K562 (cell line): Measurements from ENCODE around the gene KCNMB1. TPM values are rescaled to one million over a fixed set of nuclear protein-coding genes. Genes with fewer than 3 reads are reported as not detected.
A peak's percentile ranks its signal among the peaks of the same experiment; 100 is the strongest.

Source experiments
- ARID2 ChIP-seq: fragments of 450-650 bp; IDR thresholded peaks from 2 replicates; pipeline ENCODE4 v1.6.1; 2017; ENCODE audit warnings: antibody characterized with exemption, mild to moderate bottlenecking
- ATF1 ChIP-seq, 2 experiments: fragments of 450-650 bp in 1 of 2; IDR thresholded peaks; 2 replicates each; pipeline ENCODE4 v1.6.1; 2016; ENCODE audit warnings: missing compliant biosample characterization in 1 of 2, missing genetic modification characterization in 1 of 2
- CEBPB ChIP-seq: fragments of 450-650 bp; IDR thresholded peaks from 2 replicates; pipeline ENCODE4 v1.6.1; 2016; ENCODE audit warnings: missing genetic modification characterization, missing compliant biosample characterization
- CEBPG ChIP-seq, 3 experiments: fragments of 200-800 bp in 1 of 3; sonication (Bioruptor generic) in 1 of 3; sonication (generic) in 1 of 3; formaldehyde crosslinking in 1 of 3; IDR thresholded peaks in 2 of 3; conservative IDR thresholded peaks in 1 of 3; 2 replicates each; pipeline versions ENCODE4 v1.6.1 to v1.8.0; 2016 to 2022; ENCODE audit warnings: missing compliant biosample characterization in 2 of 3, missing genetic modification characterization in 2 of 3, mild to moderate bottlenecking in 1 of 3, missing genetic modification reagents in 1 of 3
- MEF2A ChIP-seq: IDR thresholded peaks from 2 replicates; pipeline ENCODE4 v1.6.1; 2011; ENCODE audit warnings: low read depth, mild to moderate bottlenecking, low read length, moderate library complexity; ENCODE audit not compliant: control insufficient read depth
- NFIC ChIP-seq: fragments of 450-650 bp; IDR thresholded peaks from 2 replicates; pipeline ENCODE4 v1.6.1; 2017; ENCODE audit warnings: mild to moderate bottlenecking, inconsistent platforms
- SIRT6 ChIP-seq: IDR thresholded peaks from one replicate; pipeline ENCODE4 v1.6.1; 2012; ENCODE audit warnings: low read depth, mild to moderate bottlenecking, control low read depth, inconsistent platforms, low read length, moderate library complexity
- SRF ChIP-seq, 2 experiments: fragments of 250-450, 450-650 bp in 1 of 2; sonication (Bioruptor Pico) in 1 of 2; sonication (generic) in 1 of 2; formaldehyde crosslinking; IDR thresholded peaks; 2 replicates each; pipeline versions ENCODE4 v1.5.0 to v1.5.1; 2020 to 2022; ENCODE audit warnings: mild to moderate bottlenecking in 1 of 2, missing genetic modification reagents in 1 of 2
- ZBTB17 ChIP-seq: fragments of 450-650 bp; formaldehyde crosslinking; IDR thresholded peaks from 2 replicates; pipeline ENCODE4 v1.4.0; 2020; ENCODE audit warnings: mild to moderate bottlenecking
- ZEB2 ChIP-seq: fragments of 450-650 bp; IDR thresholded peaks from 2 replicates; pipeline ENCODE4 v1.6.1; 2016
- ZNF175 ChIP-seq: fragments of 200-800 bp; sonication (Bioruptor generic); IDR thresholded peaks from 2 replicates; pipeline ENCODE4 v1.6.1; 2016; ENCODE audit warnings: low read depth, mild to moderate bottlenecking, missing genetic modification characterization, missing compliant biosample characterization
- ZNF23 ChIP-seq: fragments of 250-450 bp; sonication (Bioruptor Pico); IDR thresholded peaks from 2 replicates; pipeline ENCODE4 v1.4.0; 2020; ENCODE audit warnings: mild to moderate bottlenecking
- ZNF277 ChIP-seq: fragments of 250-450 bp; sonication (Bioruptor Pico); IDR thresholded peaks from 2 replicates; pipeline ENCODE4 v1.8.0; 2022; ENCODE audit warnings: inconsistent platforms, mild to moderate bottlenecking, moderate library complexity, borderline replicate concordance
- polyA plus RNA-seq, 8 experiments: library from polyadenylated mRNA; depleted of rRNA in 4 of 8; stranded (reverse) in 5 of 8; unstranded in 3 of 8; fragments of >200 nt; fragmentation: Nextera tagmentation in 2 of 8; fragmentation: Illumina TruSeq in 1 of 8; extraction: Ambion mirVana in 2 of 8; extraction: Trizol in 1 of 8; gene quantifications; 2 replicates each; pipeline versions ENCODE4 v1.2.1 to v1.2.3, GENCODE V29; 2011 to 2014; ENCODE audit warnings: inconsistent platforms in 1 of 8, missing spikeins in 1 of 8
- total RNA-seq, 7 experiments: library from RNA; depleted of rRNA in 6 of 7; stranded (reverse); fragments of >200 nt in 6 of 7; fragmentation: Illumina TruSeq in 2 of 7; extraction: Trizol in 2 of 7; gene quantifications; 2 replicates each; pipeline versions ENCODE4 v1.2.1 to v1.2.3, GENCODE V29; 2011 to 2021; ENCODE audit warnings: low replicate concordance in 1 of 7
- TF ChIP-seq, protein P1 (sequence below), 2 experiments: fragments of 450-650 bp; conservative IDR thresholded peaks; 2 replicates each; pipeline ENCODE4 v1.6.1; 2017; ENCODE audit warnings: mild to moderate bottlenecking in 2 of 2, moderate library complexity in 2 of 2
- TF ChIP-seq, protein P2 (sequence below), 2 experiments: IDR thresholded peaks in 1 of 2; conservative IDR thresholded peaks in 1 of 2; 2 replicates each; pipeline ENCODE4 v1.6.1; 2016; ENCODE audit warnings: low read depth in 2 of 2, mild to moderate bottlenecking in 1 of 2, missing compliant biosample characterization in 1 of 2, missing genetic modification characterization in 1 of 2, moderate library complexity in 1 of 2

The KCNMB1 gene
- total and polyA plus RNA-seq, 9 of the 15 experiments (the other 6 are each of a cell fraction or from before 2014, with no cell fraction given): not detected

- TF ChIP-seq ZNF23 (CRISPR knock-in tag): peak; percentile 72
- TF ChIP-seq SRF (CRISPR knock-in tag; IDR thresholded peaks at IDR 0.05): no peak
- TF ChIP-seq NFIC: no peak
- TF ChIP-seq, protein P1, sequence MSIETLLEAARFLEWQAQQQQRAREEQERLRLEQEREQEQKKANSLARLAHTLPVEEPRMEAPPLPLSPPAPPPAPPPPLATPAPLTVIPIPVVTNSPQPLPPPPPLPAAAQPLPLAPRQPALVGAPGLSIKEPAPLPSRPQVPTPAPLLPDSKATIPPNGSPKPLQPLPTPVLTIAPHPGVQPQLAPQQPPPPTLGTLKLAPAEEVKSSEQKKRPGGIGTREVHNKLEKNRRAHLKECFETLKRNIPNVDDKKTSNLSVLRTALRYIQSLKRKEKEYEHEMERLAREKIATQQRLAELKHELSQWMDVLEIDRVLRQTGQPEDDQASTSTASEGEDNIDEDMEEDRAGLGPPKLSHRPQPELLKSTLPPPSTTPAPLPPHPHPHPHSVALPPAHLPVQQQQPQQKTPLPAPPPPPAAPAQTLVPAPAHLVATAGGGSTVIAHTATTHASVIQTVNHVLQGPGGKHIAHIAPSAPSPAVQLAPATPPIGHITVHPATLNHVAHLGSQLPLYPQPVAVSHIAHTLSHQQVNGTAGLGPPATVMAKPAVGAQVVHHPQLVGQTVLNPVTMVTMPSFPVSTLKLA (conservative IDR thresholded peaks at IDR 0.05): no peak
- TF ChIP-seq MEF2A: no peak
- TF ChIP-seq CEBPB (tag): no peak
- TF ChIP-seq, protein P2, sequence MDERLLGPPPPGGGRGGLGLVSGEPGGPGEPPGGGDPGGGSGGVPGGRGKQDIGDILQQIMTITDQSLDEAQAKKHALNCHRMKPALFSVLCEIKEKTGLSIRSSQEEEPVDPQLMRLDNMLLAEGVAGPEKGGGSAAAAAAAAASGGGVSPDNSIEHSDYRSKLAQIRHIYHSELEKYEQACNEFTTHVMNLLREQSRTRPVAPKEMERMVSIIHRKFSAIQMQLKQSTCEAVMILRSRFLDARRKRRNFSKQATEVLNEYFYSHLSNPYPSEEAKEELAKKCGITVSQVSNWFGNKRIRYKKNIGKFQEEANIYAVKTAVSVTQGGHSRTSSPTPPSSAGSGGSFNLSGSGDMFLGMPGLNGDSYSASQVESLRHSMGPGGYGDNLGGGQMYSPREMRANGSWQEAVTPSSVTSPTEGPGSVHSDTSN (CRISPR knock-in tag; IDR thresholded peaks at IDR 0.05; ENCODE audit: low read depth): no peak
- TF ChIP-seq, protein P2 (tag; conservative IDR thresholded peaks at IDR 0.05; ENCODE audit: low read depth): peak; percentile 41; the same call in 1 of the 2 replicates
- TF ChIP-seq ATF1 (CRISPR knock-in tag; IDR thresholded peaks at IDR 0.05): no peak
- no peak for TF ChIP-seq ATF1 (tag; IDR thresholded peaks at IDR 0.05)
- no peak for TF ChIP-seq CEBPG (CRISPR knock-in tag; IDR thresholded peaks at IDR 0.05)
- TF ChIP-seq CEBPG (tag; conservative IDR thresholded peaks at IDR 0.05 in 1 of 2, IDR thresholded peaks at IDR 0.05 in 1 of 2): 0 out of 4 replicates have a peak, but pooled peaks of 1 of the 2 experiments have one; percentile 34
- TF ChIP-seq ZBTB17 (CRISPR knock-in tag): 0 out of 2 replicates have a peak, but pooled peaks have one; percentile 62
- no peak for TF ChIP-seq SIRT6
- TF ChIP-seq ZEB2: no peak
- no peak for TF ChIP-seq ZNF277
- no peak for TF ChIP-seq ZNF175
- no peak for TF ChIP-seq ARID2
- TF ChIP-seq, all 486 proteins: peak for 6
Observed at GRCh38 chr5:170413897-170414296, 24.7 kb upstream of the KCNMB1 start (continued).
